Non-pigmented ciliary epithelial cell (primary cell): ENCODE data around the gene STK32B.

Source experiments
- DNase-seq: peaks from one replicate; pipeline ENCODE4 v3.0.0-alpha.2; 2010; ENCODE audit warnings: low read depth

The STK32B gene

DNA sequence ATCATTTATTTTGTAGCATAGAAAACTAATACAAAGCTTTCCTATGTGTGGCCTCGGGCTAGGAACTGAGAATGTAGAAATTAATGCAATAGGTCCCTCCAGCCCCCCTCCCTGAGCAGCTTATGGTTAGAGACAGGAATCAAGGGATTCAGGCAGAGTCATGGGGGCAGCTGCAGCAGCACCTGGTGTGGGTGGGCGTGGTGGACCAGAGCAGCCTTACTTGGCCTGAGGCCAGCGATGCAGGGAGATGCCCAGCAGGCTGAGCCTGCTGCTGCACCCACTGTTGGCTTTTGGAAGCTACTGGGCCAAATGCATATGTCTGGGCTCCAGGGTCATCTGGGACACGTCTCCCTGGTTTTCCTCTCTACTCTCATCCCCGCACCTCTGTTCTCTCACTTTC lies 74.0 kb downstream of the STK32B start:
- DNase-seq: no peak

DNA sequence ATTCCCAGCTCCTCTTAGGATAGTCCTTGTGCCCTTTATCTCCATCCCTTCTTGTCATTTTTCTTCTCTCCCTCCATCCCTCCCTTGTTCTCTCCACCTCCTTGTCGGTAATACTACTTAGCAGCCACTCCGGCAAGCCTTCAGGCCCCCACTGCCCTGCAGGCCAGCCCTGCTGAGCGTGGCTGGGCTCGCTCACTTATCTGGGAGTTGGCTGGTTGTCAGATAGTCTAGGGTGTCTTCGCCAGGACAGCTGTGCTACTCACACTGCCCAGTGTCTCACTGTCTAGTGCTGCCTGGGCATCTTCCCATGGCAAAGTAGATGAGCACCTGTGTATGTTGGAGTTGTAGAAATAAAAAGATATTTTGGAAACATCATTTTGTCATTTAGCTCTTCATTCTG lies 75.0 kb downstream of the STK32B start:
- DNase-seq: no peak

DNA sequence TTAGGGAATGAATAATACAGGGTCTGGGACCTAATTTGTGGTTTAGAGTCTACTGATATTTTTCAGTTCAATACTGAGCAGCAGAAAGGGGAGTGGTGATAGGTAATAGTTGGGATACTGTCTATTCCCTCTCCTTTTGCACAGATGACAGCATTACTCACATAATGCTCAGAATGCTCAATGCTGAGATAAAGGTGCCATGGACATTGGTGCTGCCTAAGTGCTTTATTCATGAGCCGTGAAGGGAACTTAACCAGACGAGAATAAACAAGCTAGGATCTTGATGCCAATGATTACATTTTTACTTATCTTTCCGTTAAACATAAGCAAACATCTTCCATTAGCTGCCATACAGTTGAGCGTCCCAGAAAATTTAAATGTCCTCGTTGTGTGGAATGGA lies 75.6 kb downstream of the STK32B start:
- no peak for DNase-seq

DNA sequence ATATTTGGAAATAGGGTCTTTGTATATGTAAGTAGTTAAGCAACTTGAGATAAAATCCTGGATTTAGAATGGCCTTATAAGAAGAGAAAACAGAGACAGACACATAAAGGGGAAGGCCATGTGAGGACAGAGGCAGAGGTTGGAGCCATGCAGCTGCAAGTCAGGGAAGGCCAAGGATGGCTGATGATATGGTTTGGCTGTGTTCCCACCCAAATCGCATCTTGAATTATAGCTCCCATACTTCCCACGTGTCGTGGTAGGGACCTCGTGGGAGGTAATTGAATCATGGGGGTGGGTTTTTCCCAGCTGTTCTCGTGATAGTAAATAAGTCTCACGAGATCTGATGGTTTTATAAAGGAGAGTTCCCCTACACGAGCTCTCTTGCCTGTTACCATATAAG lies 76.3 kb downstream of the STK32B start:
- no peak for DNase-seq

DNA sequence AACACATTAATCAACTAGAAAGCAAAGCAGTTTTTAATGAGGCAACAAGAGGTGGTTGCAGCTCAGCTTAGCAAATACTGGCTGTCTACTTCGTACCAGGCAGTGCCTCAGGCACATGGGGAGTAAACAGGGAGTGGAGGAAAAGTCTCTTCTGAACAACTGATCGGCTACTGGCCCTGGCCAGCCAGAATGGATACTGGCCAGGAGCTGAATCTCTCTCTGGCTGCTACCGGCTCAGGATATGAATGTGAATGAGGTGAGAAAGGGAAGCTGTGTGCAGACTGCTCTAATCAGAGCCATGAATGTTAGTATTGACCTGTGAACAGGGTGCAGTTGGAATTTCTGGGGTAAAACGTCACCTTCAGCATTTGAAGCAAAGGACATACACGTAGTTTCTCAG lies 77.3 kb downstream of the STK32B start:
- DNase-seq: no peak

DNA sequence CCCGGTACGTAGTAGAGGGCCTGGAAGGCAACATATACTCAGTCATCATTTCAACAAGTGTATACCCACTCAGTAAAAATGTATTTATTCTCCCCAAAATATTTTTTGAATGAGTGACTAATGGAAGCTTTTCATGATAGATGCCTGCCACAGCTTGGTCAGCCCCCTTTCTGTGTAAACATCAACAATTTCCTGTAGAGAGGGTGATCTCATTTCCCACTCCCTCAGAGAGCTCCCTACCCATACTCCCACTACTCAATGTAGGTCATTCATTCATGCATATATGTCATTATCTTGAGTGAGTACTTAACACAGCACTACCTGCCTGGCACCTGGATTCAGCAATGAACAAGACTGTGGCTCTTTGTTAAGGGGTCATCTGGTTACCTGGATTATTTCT lies 81.9 kb downstream of the STK32B start:
- DNase-seq: no peak

DNA sequence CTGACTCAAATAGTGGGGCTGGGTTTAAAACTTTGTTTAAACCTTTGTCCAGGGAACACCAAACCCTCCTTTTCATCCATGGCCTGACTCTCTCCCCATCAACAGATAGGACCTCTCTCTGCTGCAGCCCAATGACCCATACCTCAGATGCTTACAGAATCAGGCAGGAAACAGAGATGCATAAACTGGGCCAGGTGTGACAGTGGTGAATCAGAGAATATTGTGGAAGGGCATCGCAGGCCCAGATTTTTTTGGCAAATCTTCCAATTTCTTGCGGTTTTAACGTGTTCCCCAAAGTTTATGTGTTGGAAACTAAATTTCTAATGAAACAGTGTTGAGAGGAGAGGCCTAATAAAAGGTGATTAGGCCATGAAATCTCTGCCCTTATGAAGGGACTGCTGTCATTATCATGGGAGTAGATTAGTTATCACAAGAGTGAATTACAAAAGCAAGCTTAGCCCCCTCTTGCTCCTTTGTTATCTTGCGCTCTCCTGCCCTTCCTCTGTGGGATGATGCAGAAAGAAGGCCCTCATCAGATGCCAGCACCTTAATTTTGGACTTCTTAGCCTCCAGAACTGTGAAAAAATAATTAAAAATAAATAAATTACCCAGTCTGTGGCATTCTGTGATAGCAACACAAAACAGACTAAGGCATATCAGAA lies 82.8 kb downstream of the STK32B start:
- DNase-seq: no peak

DNA sequence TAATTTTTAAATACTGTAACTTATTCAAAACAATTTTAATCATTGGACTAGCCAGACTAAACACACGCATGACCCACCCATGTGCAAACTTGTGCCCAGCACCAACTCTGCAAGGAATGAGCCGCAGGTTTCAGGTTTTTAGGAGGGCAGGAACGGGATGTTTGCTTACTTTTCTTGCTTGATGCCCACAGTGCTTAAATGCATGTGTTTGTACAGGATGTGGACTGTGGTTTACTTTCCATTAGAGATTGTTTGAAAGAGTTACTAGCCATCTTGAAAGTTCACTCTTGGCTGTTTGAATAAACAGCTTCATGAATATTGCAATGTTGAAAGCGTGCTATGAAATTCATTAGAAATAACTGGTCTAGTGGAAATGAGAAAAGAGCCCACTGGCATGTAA lies 83.3 kb downstream of the STK32B start:
- no peak for DNase-seq

DNA sequence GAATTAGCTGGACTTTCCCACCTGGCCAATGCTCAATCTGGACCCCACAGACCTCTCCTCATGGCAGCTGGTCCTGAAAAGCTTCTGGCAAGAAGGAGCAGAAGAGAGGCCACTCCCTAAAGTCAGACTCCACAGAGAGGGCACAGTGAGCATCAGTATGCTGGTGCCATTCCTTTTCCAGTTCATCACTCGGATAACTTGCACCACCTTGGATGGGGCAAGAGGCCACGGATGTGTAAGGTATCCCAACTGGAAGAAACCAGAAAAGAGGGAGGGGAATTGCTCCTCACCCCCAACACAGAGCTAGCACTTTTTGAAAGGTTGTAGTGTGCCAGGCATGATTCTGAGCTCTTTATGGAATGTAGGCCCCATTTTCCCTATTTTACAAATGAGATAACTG lies 85.9 kb downstream of the STK32B start:
- DNase-seq: no peak

DNA sequence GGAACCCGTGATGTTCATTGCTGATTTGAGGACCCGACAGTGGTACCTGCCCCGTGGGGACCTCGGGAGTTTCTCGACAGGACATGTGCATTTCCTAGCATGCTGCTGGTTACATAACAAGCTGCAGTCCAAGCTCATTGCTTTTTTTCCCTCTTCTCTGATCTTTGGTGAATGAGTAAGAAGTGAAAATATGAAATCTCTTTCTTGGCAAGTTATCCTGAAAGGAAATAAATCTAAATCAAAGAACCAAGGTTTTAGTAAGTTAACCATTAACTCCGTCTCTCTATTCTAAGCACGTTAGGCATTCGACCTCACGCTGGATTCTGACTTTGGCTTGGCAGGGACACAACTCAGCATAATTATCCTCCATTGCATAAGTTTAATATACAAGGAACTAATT lies 86.6 kb downstream of the STK32B start:
- no peak for DNase-seq

DNA sequence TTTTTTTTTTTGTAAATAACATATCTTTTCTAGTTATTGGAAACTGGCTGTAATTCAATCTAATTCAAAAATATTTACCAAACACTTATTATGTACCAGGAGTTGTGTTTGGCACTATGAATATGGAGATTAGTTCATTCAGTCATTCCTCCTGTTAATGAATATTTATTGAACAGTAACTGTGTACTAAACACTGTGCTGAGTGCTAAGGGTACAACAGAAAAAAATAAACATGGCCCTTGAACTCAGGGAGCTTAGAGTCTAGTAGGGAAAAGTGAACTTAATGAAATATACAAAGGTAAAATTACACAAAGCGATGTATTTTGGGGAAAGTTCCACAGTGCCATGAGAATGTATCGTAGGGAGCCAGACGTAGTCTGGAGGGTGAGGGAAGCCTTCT lies 87.1 kb downstream of the STK32B start:
- no peak for DNase-seq

DNA sequence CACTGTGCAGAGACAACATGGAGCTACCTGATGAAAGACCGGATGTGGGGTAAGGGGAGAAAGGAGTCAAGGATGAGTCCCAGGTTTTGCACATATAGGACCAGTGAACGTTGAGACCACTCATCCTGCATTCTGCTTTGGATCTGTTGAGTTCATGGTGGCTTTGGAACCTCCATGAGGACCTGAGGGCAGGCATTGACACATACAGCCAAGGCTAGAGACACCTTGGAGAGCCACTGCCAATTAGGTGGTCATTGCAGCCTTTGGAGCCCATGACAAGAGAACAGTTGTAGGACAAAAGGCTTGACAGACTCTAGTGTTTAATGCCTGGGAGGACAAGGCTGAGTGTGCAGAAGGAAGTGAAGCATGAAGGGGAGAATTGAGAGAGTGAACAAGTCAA lies 87.9 kb downstream of the STK32B start:
- no peak for DNase-seq

DNA sequence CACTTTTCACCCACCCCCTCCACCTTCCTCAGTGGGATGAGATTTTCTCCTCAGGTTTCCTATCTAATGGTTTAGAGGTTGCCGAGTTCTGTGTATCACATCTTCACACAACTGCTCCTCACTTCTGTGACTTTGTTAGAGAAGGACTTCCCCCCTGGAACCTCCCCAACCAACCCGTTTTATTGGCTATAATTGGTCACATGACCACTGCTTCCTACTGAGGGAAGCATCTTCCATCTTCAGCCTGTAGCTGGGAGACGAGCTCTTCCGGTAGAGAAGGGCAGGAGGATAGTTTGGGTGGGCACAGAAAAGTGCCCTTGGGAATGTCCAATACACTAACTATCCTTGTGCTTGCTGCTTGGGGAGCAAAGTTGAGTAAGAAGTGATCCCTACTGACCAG lies 90.5 kb downstream of the STK32B start:
- no peak for DNase-seq

DNA sequence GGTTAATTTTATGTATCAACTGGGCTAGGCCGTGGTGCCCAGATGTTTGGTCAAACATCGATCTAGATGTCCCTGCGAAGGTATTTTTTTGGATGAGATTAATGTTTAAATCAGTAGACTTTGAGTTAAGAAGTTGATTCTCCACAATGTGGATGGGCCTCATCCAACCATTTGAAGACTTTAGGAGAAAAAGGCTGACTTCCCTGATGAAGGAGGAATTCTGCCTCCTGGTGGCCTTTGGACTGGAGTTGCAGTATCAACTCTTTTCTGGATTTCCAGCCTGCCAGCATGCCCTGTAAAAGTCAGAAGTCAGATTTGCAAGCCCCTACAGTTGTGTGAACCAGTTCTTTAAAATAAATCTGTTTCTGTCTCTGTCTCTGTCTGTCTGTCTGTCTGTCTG lies 91.4 kb downstream of the STK32B start:
- no peak for DNase-seq

DNA sequence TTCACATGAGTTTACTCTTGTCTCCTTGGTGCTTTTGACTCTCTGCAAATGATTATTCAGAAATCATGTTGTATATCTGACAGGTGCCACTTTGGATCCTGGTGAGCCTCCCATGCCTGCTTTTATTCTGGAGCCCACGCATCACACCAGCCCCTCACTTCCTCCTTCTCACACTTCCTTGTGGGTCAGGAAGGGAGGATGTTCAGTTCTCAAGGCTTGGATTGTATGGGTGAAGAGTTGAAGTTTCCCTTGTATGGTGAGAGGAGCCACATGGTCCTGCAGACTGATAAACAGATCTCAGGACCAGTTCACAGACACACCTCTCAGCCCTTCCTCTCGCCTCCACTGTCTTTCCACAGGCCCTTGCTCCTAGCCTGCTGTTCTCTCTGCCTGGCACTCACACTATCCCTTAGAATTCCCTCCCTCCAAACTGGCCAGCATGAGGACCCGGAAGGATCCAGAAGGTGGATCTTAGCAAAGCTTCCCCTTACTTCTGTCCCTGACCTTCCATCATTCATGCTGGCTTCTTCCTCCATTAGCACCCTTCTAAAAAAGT lies 92.1 kb downstream of the STK32B start:
- no peak for DNase-seq

DNA sequence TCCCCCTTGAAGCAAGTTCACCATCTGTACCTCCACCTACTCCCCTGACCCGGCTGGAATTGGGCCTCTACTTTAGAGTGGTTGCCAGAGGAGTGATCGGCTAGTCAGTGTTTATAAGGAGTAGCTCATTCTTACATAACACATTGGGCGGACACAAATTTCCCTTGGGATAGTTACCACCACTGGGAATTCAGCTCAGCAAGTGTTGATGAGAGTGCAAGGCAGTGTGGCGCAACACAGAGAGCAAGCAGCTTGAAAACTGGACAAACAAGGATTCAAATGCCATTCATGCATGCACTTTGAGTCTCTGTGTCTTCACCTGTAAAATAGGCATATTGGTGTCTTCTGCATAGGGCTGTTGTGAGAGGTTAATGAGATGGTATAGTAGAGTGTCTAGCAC lies 92.7 kb downstream of the STK32B start:
- DNase-seq: no peak

DNA sequence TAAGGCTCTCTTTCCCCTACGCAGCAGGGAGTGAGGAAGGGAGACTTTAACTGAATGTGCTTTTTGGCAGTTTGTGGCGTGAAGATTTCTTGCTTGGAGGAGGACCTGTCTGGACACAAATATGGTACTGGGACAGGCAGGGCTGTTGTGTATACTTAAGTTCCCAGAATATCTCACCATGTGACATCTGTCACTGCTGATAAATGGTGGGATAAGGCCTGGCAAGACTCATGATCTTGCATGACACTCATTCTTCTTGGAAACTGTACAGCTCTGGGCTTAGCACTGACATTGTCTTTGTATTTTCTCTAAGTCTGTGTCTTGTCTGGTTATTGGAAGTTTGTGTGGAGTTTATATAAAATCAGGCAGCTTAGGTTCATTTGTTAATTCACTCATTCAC lies 93.1 kb downstream of the STK32B start:
- no peak for DNase-seq

DNA sequence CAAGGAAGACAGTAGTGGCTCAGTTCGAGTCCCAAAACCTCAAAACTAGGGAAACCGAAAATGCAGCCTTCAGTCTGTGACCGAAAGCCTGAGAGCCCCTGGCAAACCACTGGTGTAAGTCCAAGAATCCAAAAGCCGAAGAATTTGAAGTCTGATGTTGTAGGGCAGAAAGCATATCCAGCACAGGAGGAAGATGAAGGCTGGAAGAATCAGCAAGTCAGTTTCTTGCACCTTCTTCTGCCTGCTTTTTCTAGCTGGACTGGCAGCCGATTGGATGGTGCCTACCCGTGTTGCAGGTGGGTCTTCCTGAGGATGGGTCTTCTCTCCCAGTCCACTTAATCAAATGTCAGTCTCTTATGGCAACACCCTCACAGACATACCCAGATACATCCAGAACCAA lies 95.0 kb downstream of the STK32B start:
- no peak for DNase-seq

DNA sequence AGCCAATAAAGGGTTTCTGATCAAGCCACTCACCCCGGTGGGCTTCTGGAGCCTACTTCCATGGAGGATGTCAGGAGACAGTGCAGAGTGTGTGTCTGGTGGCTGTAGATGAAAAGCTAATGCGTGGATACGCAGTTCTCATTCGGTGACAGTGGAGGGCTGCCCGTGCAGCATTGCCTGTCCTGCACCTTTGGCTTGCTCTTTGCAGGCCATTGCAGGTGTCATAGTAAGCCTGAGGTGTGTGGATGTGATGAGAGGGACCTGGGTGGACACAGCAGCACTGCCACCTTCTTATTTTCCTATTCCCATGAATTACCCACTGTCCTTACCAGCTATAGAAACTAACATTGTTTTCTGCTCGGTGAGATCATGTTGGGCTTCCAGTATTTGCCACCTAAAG lies 101.2 kb downstream of the STK32B start:
- DNase-seq: no peak

DNA sequence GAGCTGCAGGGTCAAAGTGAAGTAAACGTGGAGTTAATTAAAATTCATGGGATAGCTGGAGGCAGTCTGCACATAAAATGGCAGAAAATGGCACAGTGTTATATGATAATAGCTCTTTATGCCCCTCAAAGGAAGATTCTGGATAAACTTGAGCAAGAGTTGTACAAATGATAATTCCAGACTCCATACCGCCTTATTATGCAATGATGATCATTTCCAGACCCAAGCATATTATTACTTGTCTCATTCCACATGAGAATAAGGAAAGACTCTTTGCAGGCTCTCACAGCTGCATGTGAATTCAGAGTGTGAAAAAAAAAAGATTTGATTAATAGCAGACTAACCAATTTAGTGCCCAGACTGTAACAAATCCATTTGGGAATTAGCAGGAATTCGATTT lies 105.4 kb downstream of the STK32B start:
- DNase-seq: no peak

DNA sequence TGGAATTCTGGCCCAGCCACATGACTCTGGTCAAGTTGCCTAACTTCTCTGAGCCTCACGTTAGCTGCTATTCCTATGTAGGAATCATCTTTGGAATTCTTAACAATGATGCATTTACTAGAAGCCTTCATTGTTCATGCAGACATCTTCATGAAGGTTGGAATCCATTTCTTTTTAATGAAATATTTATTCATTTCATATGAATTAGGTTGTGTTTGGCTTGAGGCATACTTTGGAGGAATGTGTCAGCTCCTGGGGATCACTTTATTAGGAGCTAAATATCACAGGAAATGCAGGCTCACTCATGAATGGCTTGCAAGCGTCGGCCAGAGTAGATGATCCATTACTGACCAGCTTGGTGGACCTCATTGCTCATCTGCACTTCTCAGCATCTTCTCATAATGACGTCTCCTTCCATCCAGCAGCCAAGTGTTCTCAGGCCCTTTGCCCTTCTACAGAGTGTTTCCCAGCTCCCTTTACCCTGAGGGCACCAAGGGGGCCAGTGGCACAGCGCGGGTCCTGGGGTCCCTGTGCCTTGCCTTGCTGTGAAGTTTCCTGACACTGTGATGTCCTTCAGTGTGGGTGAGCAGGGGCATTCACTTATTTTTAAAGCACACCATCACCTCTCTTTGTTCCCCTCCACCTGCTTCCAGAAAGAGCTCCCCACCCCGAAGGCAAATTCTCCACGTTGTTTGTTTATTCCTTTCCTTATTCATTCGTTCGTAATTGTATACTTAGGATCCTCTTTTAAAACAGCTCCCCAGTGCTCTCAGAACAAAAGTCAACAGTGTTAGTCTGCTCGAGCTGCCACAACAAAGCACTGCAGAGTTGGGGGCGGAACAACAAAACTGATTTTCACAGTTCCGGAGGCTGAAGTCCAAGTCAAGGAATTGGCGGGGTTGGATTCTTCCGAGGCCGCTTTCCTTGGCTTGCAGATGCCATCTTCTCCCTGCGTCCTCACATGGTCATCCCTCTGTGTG lies 106.8 kb downstream of the STK32B start:
- no peak for DNase-seq

DNA sequence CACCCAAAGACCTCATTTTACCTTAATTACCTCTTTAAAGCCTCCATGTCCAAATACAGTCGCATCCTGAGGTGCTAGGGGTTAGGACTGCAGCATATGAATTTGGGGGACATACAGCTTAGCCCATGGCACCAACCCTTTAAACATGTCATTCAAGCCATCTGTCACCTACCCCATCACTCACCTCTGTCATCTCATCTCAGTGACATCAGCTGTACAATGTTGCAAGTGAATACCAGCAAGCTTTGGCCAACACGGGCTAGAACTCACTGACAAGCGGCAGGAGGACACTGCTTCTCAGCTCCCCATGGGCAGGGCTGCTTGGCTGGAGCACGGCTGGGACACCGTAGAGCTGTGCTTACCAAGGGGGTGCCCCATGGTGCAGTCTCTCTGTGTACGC lies 107.5 kb downstream of the STK32B start:
- no peak for DNase-seq

DNA sequence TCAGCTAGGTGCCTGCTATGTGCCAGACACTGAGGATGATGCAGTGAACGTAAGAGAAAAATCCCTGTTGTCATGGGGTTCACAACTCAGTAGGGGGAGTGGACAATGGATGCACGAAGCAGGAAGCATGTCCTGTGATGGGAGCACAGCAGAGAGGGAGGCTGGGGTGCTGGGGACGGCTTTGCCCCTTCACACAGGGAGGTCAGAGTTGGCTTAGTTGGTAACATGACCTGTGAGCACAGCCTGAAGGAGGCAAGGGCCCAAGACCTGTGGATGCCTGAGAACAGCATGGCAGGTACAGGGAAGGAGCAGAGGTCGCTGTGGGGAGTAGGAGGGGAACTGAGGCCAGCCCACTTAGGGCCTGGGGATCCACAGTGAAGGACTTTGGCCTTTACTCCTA lies 109.4 kb downstream of the STK32B start:
- no peak for DNase-seq
